ENCODE results near the gene SP100.

GRCh38 chr2:230589497-230590015 is 173.6 kb downstream of the SP100 start:
- TF ChIP-seq, protein P1, sequence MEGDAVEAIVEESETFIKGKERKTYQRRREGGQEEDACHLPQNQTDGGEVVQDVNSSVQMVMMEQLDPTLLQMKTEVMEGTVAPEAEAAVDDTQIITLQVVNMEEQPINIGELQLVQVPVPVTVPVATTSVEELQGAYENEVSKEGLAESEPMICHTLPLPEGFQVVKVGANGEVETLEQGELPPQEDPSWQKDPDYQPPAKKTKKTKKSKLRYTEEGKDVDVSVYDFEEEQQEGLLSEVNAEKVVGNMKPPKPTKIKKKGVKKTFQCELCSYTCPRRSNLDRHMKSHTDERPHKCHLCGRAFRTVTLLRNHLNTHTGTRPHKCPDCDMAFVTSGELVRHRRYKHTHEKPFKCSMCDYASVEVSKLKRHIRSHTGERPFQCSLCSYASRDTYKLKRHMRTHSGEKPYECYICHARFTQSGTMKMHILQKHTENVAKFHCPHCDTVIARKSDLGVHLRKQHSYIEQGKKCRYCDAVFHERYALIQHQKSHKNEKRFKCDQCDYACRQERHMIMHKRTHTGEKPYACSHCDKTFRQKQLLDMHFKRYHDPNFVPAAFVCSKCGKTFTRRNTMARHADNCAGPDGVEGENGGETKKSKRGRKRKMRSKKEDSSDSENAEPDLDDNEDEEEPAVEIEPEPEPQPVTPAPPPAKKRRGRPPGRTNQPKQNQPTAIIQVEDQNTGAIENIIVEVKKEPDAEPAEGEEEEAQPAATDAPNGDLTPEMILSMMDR (IDR thresholded peaks at IDR 0.05): no peak
- no peak for TF ChIP-seq POLR2A (IDR thresholded peaks at IDR 0.05)

Data from right lobe of liver (tissue), 4 donors.